Activated CD8-positive, alpha-beta memory T cell treated with anti-CD3 and anti-CD28 coated beads, Interleukin-2, amount 10 ng/mL, durations not matched to agents 7 days and 5 days (primary cell): ENCODE results near the gene KIF1B. TPM values are rescaled to one million over a fixed set of nuclear protein-coding genes. Genes with fewer than 3 reads are reported as not detected.
"Not testable (repeated sequence)": the region's sequence is repeated elsewhere in the genome, so short reads cannot be mapped to it uniquely, and the experiment has no call there.

Source experiments
- ATAC-seq: fragments of 150-1000 bp; cut with Tn5 transposase; one replicate; pipeline ENCODE4 v1.10.0; 2021; ENCODE audit warnings: moderate library complexity
- CTCF ChIA-PET: fragments of 350-600 bp; sonication (Branson Sonifier 250); formaldehyde crosslinking; loops from one replicate; lab custom pipeline; 2021; ENCODE audit warnings: antibody characterized with exemption; lab: Charles Lee
- DNase-seq: peaks from one replicate; pipeline ENCODE4 v3.0.0-alpha.2; 2020
- H3K27ac Mint-ChIP-seq: one replicate; pipeline ENCODE4 v1.8.0; 2021; ENCODE audit warnings: mild to moderate bottlenecking, mixed read lengths
- H3K27me3 Mint-ChIP-seq: one replicate; pipeline ENCODE4 v1.8.0; 2021; ENCODE audit warnings: mixed read lengths
- H3K36me3 Mint-ChIP-seq: one replicate; pipeline ENCODE4 v1.8.0; 2021; ENCODE audit warnings: mild to moderate bottlenecking, mixed read lengths
- H3K4me1 Mint-ChIP-seq: one replicate; pipeline ENCODE4 v1.8.0; 2021; ENCODE audit warnings: mixed read lengths
- H3K4me3 Mint-ChIP-seq: one replicate; pipeline ENCODE4 v1.8.0; 2021; ENCODE audit warnings: mild to moderate bottlenecking, moderate library complexity, mixed read lengths
- H3K9me3 Mint-ChIP-seq: one replicate; pipeline ENCODE4 v1.8.0; 2022; ENCODE audit warnings: low read depth, mixed read lengths
- total RNA-seq, 2 experiments: library from RNA; stranded (reverse); gene quantifications; one replicate each; pipeline ENCODE4 v1.2.3, GENCODE V29; 2021

KIF1B gene
- total RNA-seq, 2 experiments from 2014 or later: 14.2 to 21.3 TPM

DNA sequence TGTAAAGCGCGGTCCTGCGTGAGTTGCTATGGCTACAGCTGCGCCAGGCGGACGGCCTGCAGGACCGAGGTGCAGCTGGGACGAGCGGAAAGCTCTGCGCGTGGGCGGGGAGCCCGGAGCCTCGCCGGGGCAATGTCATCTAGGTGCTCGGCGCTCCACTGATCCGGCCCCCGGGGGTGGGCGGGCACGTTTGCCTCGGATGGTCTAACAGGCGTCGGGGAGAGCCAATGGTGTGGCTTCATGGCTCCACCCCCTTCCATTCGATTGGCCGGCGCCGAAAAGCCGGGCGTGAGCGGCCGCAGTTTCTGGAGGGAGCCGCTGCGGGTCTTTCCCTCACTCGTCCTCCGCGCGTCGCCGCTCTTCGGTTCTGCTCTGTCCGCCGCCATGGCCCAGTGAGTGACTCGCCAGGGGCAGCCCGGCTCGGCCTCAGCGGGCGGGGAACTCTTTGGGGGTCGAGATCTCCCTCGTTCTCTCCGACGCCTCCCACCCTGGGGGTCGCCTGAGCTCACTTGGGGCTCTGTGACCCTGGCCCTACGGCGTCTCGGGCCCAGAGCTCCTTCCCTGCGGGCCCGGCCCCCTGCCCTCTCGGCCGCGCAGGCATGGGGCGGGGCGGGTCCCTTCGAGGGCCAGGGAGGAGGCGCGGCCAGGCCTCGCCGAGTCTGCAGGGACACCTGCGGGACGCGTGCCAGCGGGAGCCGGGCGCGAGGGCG, 188.5 kb downstream of the KIF1B start, which contains the start of gene PGD:
Gene PGD, plus strand, starts transcription at position 331 of the 710 bp plus-strand sequence. Its CDS starts 54 bp downstream, at position 385.
- H3K4me3 Mint-ChIP-seq: peak within 1 kb of the TSS; percentile 84
- peaks cover 3% of the 10 kb centered on the region for H3K9me3 Mint-ChIP-seq
- DNase-seq: peak; percentile 99
- no peaks in the 10 kb centered on the region for H3K27me3 Mint-ChIP-seq
- CTCF ChIA-PET: interaction anchor here (1.0 to 4.7 kb wide), 7 partner anchors 11 to 189 kb away, joined by 3 to 20 read pairs (median 8); partner anchors contain the start of genes CENPS and KIF1B
- peaks cover 31% of the 10 kb centered on the region for H3K4me1 Mint-ChIP-seq
- H3K27ac Mint-ChIP-seq: peak within 1 kb of the TSS; percentile 78
- H3K36me3 Mint-ChIP-seq: peaks cover 25% of the 10 kb centered on the region
- ATAC-seq: peak; percentile 98

DNA sequence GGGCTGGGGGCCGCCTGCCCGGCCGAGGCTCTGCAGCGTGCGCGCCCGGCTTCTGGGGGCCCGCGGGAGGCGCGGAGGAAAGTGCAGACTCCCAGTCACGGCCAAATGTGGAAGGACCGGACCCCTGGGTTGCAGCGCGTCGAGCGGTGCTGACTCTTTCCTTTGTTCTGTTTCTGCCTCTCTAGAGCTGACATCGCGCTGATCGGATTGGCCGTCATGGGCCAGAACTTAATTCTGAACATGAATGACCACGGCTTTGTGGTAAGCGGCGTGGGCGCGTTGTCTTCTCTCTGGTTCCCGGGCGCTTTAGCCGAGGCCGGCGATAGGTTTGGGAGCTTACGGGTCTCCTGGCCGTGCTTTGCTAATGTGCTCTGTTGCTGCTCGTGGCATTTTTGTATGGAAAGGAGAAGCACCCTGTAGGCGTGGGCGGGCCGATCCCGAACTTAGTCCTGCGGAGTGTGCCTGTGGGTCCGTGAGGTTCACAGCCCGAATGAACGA, 189.1 kb downstream of the KIF1B start:
- DNase-seq (no peak), ATAC-seq (no peak)
- peak overlapping the region; percentile 61 for H3K27ac Mint-ChIP-seq
- no peaks in the 10 kb centered on the region for H3K27me3 Mint-ChIP-seq
- H3K36me3 Mint-ChIP-seq: peaks cover 27% of the 10 kb centered on the region
- H3K4me3 Mint-ChIP-seq: peak overlapping the region; percentile 78
- H3K4me1 Mint-ChIP-seq: peaks cover 31% of the 10 kb centered on the region
- H3K9me3 Mint-ChIP-seq: no peaks in the 10 kb centered on the region
- CTCF ChIA-PET: interaction anchor here (0.8 to 4.7 kb wide), 6 partner anchors 22 to 190 kb away, joined by 3 to 20 read pairs (median 6); partner anchors contain the start of genes CENPS and KIF1B

DNA sequence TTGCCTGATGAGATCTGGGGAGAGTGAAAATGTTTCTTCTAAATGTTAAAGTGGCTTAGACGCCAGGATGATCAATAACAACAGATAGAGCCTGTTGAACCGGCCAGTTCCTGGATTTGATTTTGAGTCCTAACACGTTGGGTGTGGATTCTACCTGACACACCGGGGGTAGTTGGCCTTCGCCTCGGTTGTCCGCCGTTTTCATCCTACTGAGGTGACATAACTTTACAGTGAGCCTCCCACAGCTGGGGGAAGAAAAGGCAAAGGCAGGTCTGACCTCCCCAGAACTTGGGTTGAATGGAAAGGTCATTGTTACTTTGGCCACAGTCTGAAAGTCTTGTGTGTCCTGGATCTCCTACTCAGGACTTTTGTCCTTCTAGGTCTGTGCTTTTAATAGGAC, 189.6 kb downstream of the KIF1B start:
- ATAC-seq (no peak), DNase-seq (no peak)
- Mint-ChIP-seq H3K27me3 (no peaks in the 10 kb centered on the region), H3K4me1 (peaks cover 31% of the 10 kb centered on the region), H3K4me3 (peak overlapping the region; percentile 78), H3K36me3 (peaks cover 30% of the 10 kb centered on the region), H3K27ac (no peak overlapping the region), H3K9me3 (no peaks in the 10 kb centered on the region)
- CTCF ChIA-PET: interaction anchor here (0.8 to 4.7 kb wide), 6 partner anchors 23 to 190 kb away, joined by 3 to 20 read pairs (median 8); partner anchors contain the start of genes CENPS and KIF1B

DNA sequence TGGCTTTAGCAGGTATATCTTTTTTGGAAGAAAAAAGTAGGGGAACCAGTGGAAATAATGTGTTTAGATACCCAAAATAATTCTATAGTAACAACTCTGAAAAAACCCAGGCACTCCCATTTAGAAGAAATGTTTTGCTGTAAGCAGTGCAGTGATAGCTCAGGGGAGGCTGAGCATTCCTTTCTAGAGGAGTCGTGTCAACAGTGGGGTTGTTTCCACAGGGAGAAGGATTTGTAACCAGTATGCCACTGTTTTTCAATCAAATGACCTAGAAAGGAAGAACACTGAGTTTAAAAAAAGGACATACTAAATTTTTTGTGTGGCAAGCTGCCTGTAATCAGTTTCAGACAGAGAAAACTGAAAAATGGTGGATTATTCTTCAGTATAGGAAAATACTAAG, 190.9 kb downstream of the KIF1B start:
- Mint-ChIP-seq H3K4me1 (peaks cover 31% of the 10 kb centered on the region), H3K27me3 (no peaks in the 10 kb centered on the region), H3K36me3 (peaks cover 32% of the 10 kb centered on the region), H3K27ac (no peak overlapping the region), H3K4me3 (no peak overlapping the region), H3K9me3 (no peaks in the 10 kb centered on the region)
- no peak for ATAC-seq
- CTCF ChIA-PET: interaction anchor here (1.0 to 4.7 kb wide), 4 partner anchors 28 to 193 kb away, joined by 3 to 20 read pairs (median 8); partner anchors contain the start of genes CENPS and KIF1B
- no peak for DNase-seq

DNA sequence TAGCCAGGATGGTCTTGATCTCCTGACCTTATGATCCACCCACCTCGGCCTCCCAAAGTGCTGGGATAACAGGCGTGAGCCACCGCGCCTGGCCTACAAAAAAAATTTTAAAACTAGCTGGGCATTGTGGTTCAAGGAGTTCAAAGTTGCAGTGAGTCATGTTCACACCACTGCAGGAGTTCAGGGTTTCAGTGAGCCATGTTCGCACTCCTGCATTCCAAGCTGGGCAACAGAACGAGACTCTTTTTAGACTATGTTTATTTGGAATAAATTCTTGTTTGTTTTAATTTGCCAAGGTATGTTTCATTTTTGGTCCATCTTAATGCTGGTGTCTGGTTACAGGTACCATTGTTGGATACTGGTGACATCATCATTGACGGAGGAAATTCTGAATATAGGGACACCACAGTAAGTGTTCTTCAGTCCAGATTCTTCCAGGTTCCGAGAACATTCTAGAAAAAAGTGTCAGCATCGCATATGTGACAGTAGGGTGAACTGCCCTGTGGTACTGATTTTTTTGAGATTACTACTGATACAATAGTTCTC, 192.4 kb downstream of the KIF1B start:
- no peak overlapping the region for H3K4me3 Mint-ChIP-seq
- CTCF ChIA-PET: interaction anchor here (0.6 kb wide), 1 partner anchor 193 kb away, joined by 3 read pairs; no protein-coding TSS in a partner anchor
- no peak overlapping the region for H3K27ac Mint-ChIP-seq
- H3K36me3 Mint-ChIP-seq: peaks cover 41% of the 10 kb centered on the region
- H3K27me3 Mint-ChIP-seq: no peaks in the 10 kb centered on the region
- DNase-seq (no peak), ATAC-seq (no peak)
- H3K4me1 Mint-ChIP-seq: peaks cover 28% of the 10 kb centered on the region
- no peaks in the 10 kb centered on the region for H3K9me3 Mint-ChIP-seq

DNA sequence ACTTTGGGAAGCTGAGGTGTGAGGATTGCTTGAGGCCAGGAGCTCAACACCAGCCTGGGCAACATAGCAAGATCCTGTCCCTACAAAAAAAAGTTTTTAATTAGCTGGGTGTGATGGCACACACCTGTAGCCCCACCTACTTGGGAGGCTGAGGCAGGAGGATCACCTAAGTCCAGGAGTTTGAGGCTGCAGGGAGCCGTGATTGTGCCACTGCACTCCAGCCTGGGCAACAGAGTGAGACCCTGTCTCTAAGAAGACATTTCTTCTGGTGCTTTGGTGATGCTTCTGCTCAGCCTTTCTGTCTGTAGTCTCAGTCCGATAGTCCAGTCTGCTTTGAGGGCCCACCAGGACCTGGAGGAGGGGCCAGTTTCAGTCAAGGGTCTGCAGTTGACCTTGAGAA, 196.8 kb downstream of the KIF1B start:
- DNase-seq: no peak
- ATAC-seq: no peak
- Mint-ChIP-seq H3K9me3 (no peaks in the 10 kb centered on the region), H3K27ac (no peak overlapping the region), H3K36me3 (peaks cover 47% of the 10 kb centered on the region), H3K4me3 (no peak overlapping the region), H3K27me3 (no peaks in the 10 kb centered on the region), H3K4me1 (peaks cover 3% of the 10 kb centered on the region)
- CTCF ChIA-PET: interaction anchor here (1.1 kb wide), 1 partner anchor 198 kb away, joined by 3 read pairs; no protein-coding TSS in a partner anchor

DNA sequence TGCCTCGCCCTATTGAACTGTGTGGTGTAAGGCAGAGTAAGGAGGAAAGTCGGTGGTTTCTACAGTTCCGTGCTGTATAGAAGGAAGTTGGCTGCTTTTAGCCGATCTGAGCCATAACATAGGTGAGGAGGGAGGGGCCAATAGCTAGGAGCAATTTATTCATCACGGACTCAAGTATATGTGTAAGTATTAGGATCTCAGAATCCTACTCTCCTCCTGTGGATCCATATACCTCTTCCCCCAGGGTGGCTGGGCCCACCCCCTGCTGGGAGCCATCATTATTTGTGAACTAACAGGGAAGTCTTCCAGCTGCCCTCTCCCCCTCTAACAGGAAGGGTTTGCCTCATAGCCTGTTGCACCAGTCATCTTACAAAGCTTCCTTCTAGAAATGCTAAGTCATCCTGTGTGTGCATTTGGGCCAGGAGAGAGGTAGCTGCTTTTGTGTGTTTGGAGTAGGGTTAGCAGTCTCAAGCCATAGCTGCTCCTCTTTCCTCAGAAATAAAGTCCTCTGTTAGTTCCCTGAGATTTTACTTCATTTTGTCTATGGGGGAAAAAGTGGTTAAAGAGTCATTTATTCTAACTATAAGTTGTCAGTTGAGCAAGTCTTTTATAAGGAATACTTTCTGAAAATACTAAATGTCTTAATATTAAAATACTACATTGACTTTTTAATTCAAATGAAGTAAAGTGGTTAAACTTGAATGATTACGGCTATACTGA, 205.0 kb downstream of the KIF1B start:
- H3K9me3 Mint-ChIP-seq: no peaks in the 10 kb centered on the region
- H3K27ac Mint-ChIP-seq: peak overlapping the region; percentile 78
- peak; percentile 70 for ATAC-seq
- H3K36me3 Mint-ChIP-seq: peaks cover 64% of the 10 kb centered on the region
- CTCF ChIA-PET: interaction anchor here (0.8 to 1.6 kb wide), 5 partner anchors 13 to 206 kb away, joined by 3 to 6 read pairs (median 4); partner anchors contain the start of gene CENPS
- no peak overlapping the region for H3K4me3 Mint-ChIP-seq
- peaks cover 7% of the 10 kb centered on the region for H3K4me1 Mint-ChIP-seq
- no peak for DNase-seq
- H3K27me3 Mint-ChIP-seq: no peaks in the 10 kb centered on the region

GRCh38 chr1:10415967-10416366, 205.6 kb downstream of the KIF1B start:
- not testable (repeated sequence) for H3K4me1 Mint-ChIP-seq, ATAC-seq, H3K4me3 Mint-ChIP-seq, H3K9me3 Mint-ChIP-seq, H3K27ac Mint-ChIP-seq, H3K27me3 Mint-ChIP-seq, DNase-seq
- peaks cover 66% of the 10 kb centered on the region for H3K36me3 Mint-ChIP-seq
- CTCF ChIA-PET: interaction anchor here (0.6 to 1.6 kb wide), 5 partner anchors 13 to 1937 kb away, joined by 3 to 6 read pairs (median 4); partner anchors contain the start of gene CENPS

GRCh38 chr1:10418741-10419140, 208.4 kb downstream of the KIF1B start:
- not testable (repeated sequence) for H3K27me3 Mint-ChIP-seq, H3K27ac Mint-ChIP-seq, H3K9me3 Mint-ChIP-seq, ATAC-seq, H3K4me1 Mint-ChIP-seq, DNase-seq, H3K4me3 Mint-ChIP-seq
- CTCF ChIA-PET: interaction anchor here (1.1 kb wide), 1 partner anchor 208 kb away, joined by 3 read pairs; the partner anchor contains the start of gene KIF1B
- H3K36me3 Mint-ChIP-seq: peaks cover 49% of the 10 kb centered on the region

GRCh38 chr1:10419351-10419750, 209.0 kb downstream of the KIF1B start:
- Mint-ChIP-seq H3K27ac (no peak overlapping the region), H3K9me3 (no peaks in the 10 kb centered on the region), H3K4me1 (peaks cover 7% of the 10 kb centered on the region), H3K4me3 (no peak overlapping the region), H3K27me3 (no peaks in the 10 kb centered on the region), H3K36me3 (peaks cover 44% of the 10 kb centered on the region)
- ATAC-seq (no peak), DNase-seq (no peak)
- CTCF ChIA-PET: no interaction called here

GRCh38 chr1:10421637-10422036, 211.3 kb downstream of the KIF1B start:
- Mint-ChIP-seq H3K9me3 (no peaks in the 10 kb centered on the region), H3K27me3 (no peaks in the 10 kb centered on the region), H3K36me3 (peaks cover 29% of the 10 kb centered on the region), H3K4me1 (peaks cover 6% of the 10 kb centered on the region), H3K27ac (no peak overlapping the region), H3K4me3 (no peak overlapping the region)
- CTCF ChIA-PET: interaction anchor here (2.0 kb wide), 1 partner anchor 8 kb away, joined by 9 read pairs; the partner anchor contains the start of gene CENPS
- DNase-seq: no peak
- ATAC-seq: no peak

DNA sequence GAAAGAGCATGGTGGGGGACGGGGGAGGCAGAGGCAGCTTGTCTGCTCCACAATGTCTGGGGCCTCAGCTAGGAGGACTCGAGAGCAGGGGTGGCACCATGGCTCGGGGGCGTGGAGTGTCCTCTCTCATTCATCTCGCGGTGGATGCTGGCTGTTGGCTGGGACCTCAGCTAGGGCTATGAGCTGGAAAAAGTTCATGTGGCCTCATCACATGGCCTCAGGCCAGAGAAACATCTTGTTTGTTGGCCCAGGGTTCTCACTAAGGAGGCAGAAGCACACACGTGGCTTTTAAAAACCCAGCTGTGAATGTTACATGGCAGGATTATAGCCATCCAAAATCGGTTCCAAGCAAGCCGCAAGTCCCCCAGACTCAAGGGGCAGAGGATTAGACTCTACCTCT, 213.7 kb downstream of the KIF1B start:
- no peaks in the 10 kb centered on the region for H3K9me3 Mint-ChIP-seq
- CTCF ChIA-PET: interaction anchor here (1.0 kb wide), 1 partner anchor 71 kb away, joined by 3 read pairs; no protein-coding TSS in a partner anchor
- no peak overlapping the region for H3K27ac Mint-ChIP-seq
- no peak overlapping the region for H3K4me3 Mint-ChIP-seq
- H3K4me1 Mint-ChIP-seq: peaks cover 14% of the 10 kb centered on the region
- no peak for DNase-seq
- no peaks in the 10 kb centered on the region for H3K27me3 Mint-ChIP-seq
- H3K36me3 Mint-ChIP-seq: peaks cover 15% of the 10 kb centered on the region
- ATAC-seq: no peak
